GM19239 (cell line): ENCODE data around the gene AK2.
"Not testable (repeated sequence)": the region's sequence is repeated elsewhere in the genome, so short reads cannot be mapped to it uniquely, and the experiment has no call there.

Source experiments
- DNase-seq: peaks from one replicate; pipeline ENCODE4 v3.0.0; 2011; ENCODE audit warnings: low spot score; ENCODE audit not compliant: insufficient read length
- FAIRE-seq: peaks from 2 replicates; lab custom pipeline; 2011; peaks lifted over from hg19 to GRCh38; lab: Jason Lieb, UNC

Gene AK2

DNA sequence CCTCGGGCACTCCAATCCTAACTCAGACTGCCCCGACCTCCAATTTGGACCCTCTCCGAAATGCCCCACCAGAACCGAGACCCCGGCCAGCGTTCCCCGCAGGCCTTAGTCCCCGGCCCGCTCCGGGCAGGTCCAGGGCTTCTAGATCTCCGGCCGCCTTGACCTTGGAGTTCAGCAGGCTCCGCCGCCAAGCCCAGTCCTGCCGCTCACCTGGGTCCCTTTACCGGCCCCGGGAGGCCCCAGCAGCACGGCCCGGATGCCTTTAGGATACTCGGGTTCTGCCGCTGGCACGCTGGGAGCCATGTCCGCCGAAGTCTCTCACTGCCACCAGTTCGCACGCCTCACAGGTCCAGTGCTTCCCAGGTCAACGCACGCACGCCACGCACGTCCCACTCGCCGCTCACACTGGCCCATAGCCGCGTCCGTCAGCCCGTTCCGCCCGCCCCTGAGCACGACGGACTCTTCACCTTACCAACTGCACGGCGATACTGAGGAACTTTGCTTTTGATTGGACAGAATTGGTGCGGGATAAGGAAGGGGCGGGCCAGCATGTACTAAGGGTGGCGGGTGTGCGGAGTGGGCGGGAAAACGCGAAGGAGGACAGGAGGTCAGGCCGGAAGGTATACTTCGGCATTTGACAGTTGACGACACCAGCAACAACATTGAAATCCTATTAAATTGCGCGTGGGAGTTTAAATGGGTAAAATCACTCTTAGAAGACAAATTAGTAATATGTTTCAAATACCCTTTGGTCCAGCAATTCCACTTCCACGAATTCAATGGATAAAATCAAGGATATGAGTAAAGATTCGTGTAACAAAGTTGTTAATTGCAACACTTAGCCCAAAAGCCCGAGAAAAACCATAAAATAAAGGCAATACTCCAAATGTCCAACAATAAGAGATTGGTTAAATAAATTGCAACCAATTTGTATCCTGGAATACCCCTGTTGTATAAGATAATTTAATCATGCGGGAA lies at the start of gene AK2:
AK2 (minus strand) TSS at position 358 of the 978 bp plus-strand sequence; CDS start at position 303, 55 bp downstream.
- DNase-seq (peak; percentile 91), FAIRE-seq (peak; percentile 95)

DNA sequence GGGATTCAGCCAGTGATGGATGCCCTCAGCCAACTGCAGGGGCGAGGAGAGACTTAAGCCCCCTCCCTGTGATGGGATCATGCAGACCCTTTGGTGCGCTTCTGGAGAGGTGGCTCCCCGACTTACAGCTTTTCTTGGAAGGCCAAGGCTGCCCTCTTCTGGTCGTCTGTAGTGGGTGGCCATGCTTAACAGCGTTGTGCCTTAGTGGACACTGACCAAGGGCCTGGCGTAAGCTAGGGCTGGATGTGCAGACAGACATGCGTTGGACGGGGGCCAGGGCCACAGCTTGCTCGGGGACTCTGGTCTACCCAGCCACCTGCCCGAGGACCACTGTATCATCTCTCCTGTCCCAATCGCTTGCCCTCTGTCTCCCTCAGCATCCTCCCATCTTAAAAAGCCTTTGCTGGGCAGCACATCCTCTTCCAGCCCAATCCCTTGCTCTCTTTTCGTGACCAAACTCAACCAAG lies 49.7 kb upstream of the AK2 start:
- DNase-seq (no peak), FAIRE-seq (no peak)

DNA sequence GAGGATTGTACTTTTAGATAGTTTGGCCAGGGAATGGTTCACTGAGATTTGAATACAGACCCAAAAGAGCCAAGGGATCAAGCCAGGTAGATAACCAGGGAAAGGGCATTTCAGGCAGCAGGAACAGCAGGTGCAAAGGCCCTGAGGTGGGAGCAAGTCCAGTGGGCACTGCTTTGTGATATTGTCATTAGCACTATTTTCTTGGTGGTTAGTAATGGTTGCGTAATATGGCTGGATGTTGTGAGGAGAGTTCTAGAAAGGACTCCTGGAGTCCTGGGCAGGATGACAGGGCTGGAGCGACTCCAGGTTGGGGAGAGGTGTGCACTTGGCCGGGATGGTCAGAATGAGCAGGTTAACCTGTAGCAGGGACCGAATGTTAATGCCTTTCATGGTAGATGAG lies 48.6 kb upstream of the AK2 start:
- FAIRE-seq, result no peak
- DNase-seq, result no peak

GRCh38 chr1:33082575-33083108 lies 46.0 kb upstream of the AK2 start:
- FAIRE-seq (no peak), DNase-seq (no peak)

GRCh38 chr1:33081554-33082305 lies 45.0 kb upstream of the AK2 start:
- DNase-seq, result no peak
- FAIRE-seq, result no peak

DNA sequence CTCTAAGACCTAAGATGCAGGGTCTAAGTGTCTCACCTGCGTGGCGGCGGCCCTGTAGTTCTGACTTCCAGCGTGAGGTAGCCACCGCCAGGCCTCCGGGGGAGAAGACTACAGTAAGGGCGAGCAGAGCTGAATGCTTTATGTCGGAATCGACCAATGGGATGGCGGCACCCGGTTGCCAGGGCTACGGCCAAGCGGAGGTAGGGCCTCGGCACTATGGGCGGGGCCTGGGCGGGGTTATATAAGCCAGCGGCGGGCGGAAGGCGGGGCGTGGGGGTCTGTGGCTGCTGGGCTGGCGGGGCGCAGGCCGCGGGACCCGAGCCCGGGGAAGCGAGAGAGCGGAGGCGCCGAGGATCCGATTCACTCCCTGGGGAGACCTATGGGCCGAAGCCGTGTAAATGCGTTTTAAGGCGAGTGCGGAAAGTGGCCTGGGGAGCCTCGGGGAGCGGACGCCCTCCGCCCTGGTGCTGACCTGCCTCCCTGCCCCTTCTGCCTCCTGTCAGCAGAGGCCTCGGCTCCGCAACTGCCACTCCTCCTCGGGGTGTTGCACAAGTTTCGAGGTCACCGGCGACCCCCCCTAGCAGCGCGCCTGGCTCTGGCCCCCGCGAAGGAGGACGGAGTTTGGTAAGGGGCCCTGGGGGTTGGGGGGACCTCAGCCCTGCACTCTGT lies 44.3 kb upstream of the AK2 start, which contains the start of gene AZIN2:
AZIN2 (plus strand) TSS at position 269 of the 669 bp plus-strand sequence. CDS start 1,097 bp downstream, outside the sequence.
- DNase-seq (peak; percentile 82), FAIRE-seq (peak; percentile 95)

DNA sequence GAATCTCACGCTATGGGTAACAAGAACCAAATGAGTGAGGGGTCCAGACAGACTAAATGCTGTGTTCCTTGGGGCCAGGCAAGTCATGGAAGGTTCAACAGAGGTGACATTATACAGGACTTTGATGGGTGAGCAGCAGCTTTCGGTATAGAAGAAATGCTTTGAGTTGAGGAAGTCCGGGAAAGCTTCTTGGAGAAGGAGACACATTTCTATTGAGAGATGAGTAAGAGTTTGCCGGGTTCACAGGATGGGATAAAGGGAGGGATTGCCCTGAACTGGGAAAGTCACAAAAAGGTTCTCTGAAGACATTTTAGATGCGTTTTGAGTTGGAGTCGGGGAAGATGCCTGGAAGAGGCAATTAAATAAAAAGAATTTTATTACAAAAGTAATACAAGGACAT lies 43.7 kb upstream of the AK2 start:
- no peak for DNase-seq
- FAIRE-seq, result no peak

DNA sequence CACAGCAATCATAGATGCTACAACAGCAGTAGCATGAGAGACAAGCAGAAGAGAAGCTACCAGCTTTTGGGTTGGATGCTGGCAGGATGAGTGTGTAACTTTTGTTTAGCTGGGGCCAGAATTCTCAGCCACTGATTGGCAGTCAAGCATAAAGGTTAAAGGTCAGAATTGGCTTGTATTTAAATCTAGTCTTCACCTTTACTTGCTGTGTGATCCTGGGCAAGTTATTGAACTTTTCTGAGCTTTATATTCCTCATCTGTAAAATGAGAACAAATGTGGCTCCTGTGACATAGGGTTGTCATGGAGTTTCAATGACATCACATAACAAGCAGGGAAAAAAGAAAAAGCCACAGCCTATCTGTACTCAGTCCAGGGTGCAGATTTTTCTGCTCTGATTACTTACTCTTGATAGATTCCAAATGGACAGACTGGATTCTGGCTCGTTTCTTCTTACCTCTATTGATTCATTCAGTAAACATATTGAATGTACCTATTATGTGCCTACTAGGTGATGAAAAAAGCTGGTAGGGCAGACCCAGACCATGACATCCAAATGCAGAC lies 41.4 kb upstream of the AK2 start:
- no peak for FAIRE-seq

GRCh38 chr1:33074193-33074945 lies 37.7 kb upstream of the AK2 start:
- no peak for DNase-seq
- FAIRE-seq, result no peak

More for the DNA sequence above, 41.4 kb upstream of the AK2 start:
- DNase-seq, result no peak

DNA sequence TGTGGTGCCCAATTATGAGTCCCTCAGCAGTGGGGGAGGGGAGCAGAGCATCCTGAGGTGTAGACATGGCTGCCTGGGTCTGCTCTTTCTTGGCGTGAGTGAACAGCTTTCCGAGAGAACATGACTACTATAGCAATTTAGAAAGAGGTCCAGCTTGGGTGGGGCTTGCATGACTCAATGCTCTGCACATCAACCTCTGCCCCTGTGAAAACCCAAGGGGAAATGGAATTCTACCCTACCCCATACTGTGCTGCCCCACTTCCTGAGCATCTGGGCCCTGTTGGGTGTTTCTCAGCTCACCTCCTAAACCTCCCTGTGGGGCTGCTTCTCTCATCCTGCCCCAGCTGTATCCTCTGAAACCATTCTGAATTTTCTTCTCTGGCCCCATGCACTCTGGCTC lies 36.0 kb upstream of the AK2 start:
- DNase-seq (no peak), FAIRE-seq (no peak)

GRCh38 chr1:33070628-33071027 lies 33.9 kb upstream of the AK2 start:
- no peak for DNase-seq
- no peak for FAIRE-seq

DNA sequence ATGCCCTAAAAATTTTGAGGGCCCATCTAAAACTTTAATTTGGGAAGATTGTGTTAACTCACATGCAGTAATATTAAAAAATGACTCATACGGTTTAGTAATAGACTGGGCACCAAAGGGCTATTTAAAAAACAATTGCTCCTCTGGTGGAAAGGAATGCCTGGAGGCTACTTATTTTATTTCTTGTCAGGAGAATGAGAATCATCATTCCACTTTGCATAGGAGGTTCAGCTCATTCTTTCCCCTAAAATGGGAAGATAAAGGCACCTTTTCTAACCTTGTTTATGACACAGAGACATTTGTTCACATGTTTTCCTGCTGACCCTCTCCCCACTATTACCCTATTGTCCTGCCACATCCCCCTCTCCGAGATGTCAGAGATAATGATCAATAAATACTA lies 31.4 kb upstream of the AK2 start:
- DNase-seq, FAIRE-seq: not testable (repeated sequence)

DNA sequence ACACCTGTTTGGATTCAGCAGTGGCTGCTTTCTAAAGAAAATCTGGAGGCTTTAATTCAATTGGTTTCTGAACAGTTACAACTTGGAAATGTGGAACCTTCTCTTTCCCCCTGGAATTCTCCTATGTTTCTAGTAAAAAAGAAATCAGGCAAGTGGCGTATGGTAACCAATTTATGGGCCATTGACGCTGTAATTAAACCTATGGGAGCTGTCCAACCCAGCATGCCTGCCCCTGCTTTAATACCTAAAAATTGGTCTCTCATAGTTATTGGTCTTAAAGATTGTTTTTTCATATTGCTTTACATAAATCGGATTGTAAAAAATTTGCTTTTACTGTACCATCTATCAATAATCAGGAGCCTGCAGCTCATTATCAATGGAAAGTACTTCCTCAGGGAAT lies 29.8 kb upstream of the AK2 start:
- FAIRE-seq, DNase-seq: not testable (repeated sequence)

DNA sequence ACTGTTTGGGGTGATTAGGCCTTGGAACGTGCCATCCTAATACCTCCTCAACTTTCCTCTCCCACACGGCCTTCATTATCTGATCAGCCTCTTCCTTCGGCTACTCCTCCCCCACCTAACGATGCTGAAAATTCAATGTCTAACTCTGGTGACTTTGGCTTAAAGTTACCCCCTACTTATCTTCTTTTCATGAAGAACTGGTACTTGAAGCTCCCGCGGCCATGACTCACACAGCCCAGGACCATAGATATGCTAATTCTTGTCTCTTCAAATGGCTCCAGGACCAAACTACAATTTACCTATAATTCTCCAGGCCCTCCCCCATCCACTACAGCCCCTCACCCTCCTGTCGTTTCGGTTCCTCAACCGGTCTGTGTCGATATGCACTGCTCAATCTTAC lies 28.6 kb upstream of the AK2 start:
- no peak for FAIRE-seq

DNA sequence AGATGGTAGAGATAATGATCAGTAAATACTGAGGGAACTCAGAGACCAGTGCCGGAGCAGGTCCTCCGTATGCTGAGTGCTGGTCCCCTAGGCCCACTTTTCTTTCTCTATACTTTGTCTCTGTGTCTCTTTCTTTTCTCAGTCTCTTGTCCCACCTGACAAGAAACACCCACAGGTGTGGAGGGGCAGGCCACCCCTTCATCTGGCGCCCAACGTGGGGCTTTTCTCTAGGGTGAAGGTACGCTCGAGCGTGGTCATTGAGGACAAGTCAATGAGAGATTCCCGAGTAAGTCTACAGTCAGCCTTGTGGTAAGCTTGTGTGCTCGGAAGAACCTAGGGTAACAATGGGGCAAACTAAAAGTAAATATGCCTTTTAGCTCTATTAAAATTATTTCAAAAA lies 27.6 kb upstream of the AK2 start:
- not testable (repeated sequence) for FAIRE-seq, DNase-seq

More for the DNA sequence above, 28.6 kb upstream of the AK2 start:
- no peak for DNase-seq

- no peak for DNase-seq
- FAIRE-seq, result no peak
Measured at GRCh38 chr1:33061834-33062233, 25.2 kb upstream of the AK2 start.

GRCh38 chr1:33060579-33061083 lies 23.9 kb upstream of the AK2 start:
- DNase-seq, result no peak
- no peak for FAIRE-seq

DNA sequence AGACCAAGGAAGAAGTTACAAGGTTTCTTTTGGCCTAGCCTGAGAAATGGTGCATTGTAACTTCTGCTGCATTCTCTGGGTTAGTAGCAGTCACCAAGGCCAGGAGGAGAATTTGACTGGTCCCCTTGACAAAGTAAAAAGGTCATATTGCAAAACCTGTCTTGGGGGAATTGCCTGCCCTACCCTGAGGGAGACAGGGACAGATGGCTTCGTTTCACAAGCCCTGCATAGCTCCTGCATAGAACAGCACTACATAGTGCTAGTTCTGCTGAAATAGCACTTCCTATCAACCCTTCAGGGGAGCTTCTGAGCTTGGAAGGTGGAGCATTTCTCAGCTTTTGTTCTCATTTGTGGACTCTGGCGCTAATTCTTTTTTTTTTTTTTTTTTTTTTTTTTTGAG lies 20.4 kb upstream of the AK2 start:
- FAIRE-seq (no peak), DNase-seq (no peak)

- DNase-seq (no peak), FAIRE-seq (no peak)
Measured at GRCh38 chr1:33056426-33056825, 19.7 kb upstream of the AK2 start.
